ENCODE data around the gene RCSD1. TPM values are rescaled to one million over a fixed set of nuclear protein-coding genes. Genes with fewer than 3 reads are reported as not detected.
A peak's percentile ranks its signal among the peaks of the same experiment; 100 is the strongest.

The RCSD1 gene
- total RNA-seq, 4 donors from 2014 or later = 0.34 to 3.5 (median 2.0) TPM

DNA sequence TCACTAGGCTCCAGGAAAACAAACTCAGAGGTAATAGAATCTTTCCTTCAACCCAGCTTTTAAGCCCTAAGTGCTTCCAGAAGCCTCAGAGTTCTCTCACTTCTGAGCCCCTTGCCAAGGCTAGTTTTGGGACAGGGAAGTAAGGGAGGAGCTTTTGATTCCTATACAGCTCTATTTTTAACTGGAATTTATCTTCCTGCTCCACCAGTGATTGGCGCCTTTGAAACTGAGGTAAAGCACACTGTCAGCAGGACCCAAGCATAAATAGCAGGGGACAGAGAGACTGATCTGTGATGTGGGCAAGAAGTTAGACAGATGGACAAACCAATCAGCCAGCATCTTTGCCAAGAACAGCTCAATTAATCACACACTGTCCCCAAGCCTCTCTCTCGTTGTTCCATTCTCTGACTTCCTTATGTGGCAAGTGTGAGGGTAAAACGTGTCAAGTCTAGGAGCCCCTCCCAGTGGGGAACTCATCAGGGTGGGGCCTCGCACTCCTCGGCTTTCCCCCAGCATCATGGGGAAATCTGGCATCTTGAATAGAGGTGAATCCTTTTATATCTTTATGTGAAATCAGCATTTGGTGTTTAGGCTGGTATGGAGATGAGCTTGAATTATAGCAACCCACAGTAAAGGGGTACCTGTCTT is 51.5 kb downstream of the RCSD1 start:
- Histone ChIP-seq H3K4me3 (no peak overlapping the region), H3K4me1 (peaks cover 15% of the 10 kb centered on the region), H3K27me3 (no peaks in the 10 kb centered on the region), H3K36me3 (no peaks in the 10 kb centered on the region), H3K9me3 (no peaks in the 10 kb centered on the region), H3K27ac (no peak overlapping the region)
- WGBS = 12% methylated on average over 5 of the region's 5 CpGs
- TF ChIP-seq POLR2AphosphoS5 (IDR thresholded peaks at IDR 0.05) (no peak), POLR2A (IDR thresholded peaks at IDR 0.05) (no peak), EP300 (IDR thresholded peaks at IDR 0.05) (no peak)
- TF ChIP-seq, protein P1, sequence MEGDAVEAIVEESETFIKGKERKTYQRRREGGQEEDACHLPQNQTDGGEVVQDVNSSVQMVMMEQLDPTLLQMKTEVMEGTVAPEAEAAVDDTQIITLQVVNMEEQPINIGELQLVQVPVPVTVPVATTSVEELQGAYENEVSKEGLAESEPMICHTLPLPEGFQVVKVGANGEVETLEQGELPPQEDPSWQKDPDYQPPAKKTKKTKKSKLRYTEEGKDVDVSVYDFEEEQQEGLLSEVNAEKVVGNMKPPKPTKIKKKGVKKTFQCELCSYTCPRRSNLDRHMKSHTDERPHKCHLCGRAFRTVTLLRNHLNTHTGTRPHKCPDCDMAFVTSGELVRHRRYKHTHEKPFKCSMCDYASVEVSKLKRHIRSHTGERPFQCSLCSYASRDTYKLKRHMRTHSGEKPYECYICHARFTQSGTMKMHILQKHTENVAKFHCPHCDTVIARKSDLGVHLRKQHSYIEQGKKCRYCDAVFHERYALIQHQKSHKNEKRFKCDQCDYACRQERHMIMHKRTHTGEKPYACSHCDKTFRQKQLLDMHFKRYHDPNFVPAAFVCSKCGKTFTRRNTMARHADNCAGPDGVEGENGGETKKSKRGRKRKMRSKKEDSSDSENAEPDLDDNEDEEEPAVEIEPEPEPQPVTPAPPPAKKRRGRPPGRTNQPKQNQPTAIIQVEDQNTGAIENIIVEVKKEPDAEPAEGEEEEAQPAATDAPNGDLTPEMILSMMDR (IDR thresholded peaks at IDR 0.05) = no peak
- no peak for DNase-seq (ENCODE audit: low spot score in 2 of 2)

DNA sequence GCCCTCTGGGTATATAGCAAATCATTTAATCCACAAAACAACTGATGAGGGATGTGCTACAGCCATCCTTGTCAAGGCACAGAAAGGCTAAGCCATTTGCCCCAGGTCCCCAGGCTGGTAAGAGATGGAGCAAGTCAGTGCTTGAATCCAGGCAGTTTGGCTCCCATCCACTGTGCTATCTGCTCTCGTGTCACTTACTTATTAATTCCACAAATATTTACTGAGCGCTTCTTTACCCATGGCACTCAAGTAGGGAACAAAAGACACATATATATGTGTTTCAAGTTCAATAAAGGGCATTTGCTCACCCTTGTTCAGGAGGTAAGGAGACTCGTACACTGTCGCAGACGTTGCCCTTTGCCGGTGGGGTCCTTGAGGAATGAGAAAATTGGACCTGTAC is 53.2 kb downstream of the RCSD1 start:
- 68% methylated on average over 6 of the region's 6 CpGs for WGBS
- no peak for DNase-seq (ENCODE audit: low spot score in 2 of 2)
- Histone ChIP-seq H3K9me3 (no peaks in the 10 kb centered on the region), H3K27me3 (no peaks in the 10 kb centered on the region), H3K36me3 (no peaks in the 10 kb centered on the region), H3K4me3 (no peak overlapping the region), H3K27ac (no peak overlapping the region), H3K4me1 (peaks cover 19% of the 10 kb centered on the region)
- TF ChIP-seq EP300 (IDR thresholded peaks at IDR 0.05) = no peak
- TF ChIP-seq POLR2AphosphoS5 (IDR thresholded peaks at IDR 0.05) = no peak
- no peak for TF ChIP-seq POLR2A (IDR thresholded peaks at IDR 0.05)
- TF ChIP-seq, protein P1 (IDR thresholded peaks at IDR 0.05) = no peak

DNA sequence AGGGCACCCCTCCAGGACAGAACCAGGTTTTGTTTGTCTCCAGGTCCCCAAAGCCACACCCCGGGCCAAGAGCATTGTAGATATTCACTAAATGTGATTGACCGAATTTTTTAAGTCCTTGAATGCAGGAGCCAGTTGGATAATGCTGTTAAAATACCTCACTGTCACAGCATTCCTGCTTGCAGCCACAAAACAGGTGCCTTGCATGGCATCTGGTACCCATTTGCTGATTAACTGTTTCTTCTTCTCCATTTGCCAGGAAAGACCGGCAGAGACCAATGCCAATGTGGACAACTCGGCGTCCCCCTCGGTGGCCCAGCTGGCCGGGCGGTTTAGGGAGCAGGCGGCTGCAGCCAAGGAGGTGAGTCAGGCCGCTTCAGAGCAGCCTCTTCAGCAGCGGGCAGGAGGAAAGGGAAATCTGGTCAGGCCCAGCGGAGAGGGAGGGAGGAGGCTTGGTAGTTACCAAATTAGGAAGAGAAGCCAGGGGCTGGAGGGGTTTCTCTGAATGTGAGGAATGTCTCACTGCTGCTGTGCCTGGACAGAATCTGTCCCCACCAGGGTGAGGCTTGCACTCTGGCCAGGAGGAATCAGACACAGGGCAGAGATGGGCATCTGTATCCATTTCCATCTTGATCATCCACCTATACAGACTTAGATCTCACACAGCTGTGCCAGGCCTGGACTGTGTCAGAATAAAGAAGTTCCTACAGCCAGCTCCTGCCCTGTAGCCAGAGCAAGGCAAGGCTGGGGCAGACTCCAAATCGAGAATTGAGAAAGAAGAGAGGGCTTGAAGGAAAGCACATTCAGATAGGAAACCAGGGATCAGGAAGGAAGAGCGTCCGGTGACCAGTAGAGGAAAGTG is 53.8 kb downstream of the RCSD1 start:
- no peak for TF ChIP-seq POLR2A (IDR thresholded peaks at IDR 0.05)
- TF ChIP-seq, protein P1 (IDR thresholded peaks at IDR 0.05) = no peak
- TF ChIP-seq EP300 (IDR thresholded peaks at IDR 0.05) = no peak
- TF ChIP-seq POLR2AphosphoS5 (IDR thresholded peaks at IDR 0.05) = no peak
- Histone ChIP-seq H3K9me3 (no peaks in the 10 kb centered on the region), H3K36me3 (no peaks in the 10 kb centered on the region), H3K4me3 (no peak overlapping the region), H3K27ac (no peak overlapping the region), H3K4me1 (peaks cover 19% of the 10 kb centered on the region), H3K27me3 (no peaks in the 10 kb centered on the region)
- no peak for DNase-seq (ENCODE audit: low spot score in 2 of 2)
- 75% methylated on average over 15 of the region's 15 CpGs for WGBS

DNA sequence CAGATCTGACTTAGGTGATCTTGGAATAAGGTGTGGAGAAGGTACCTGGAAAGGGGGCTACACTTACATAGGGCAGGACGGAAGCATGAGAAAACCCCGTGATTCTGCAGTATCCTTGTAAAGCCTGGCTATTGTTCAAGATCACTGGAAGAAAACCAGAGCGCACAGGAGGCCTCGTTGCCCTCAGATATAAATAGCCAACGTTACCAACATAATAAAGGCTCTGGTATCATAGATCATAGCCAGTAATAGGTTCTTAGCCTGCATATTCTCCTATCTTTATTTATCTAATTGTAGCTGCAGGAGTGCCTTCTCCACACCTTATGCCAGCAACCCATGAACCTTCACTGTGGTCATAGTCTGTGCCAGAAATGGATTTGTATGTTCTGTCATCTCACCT is 55.8 kb downstream of the RCSD1 start:
- Histone ChIP-seq H3K4me3 (no peak overlapping the region), H3K36me3 (peaks cover 2% of the 10 kb centered on the region), H3K4me1 (peaks cover 16% of the 10 kb centered on the region), H3K9me3 (no peaks in the 10 kb centered on the region), H3K27me3 (no peaks in the 10 kb centered on the region), H3K27ac (no peak overlapping the region)
- 45% methylated on average over 5 of the region's 5 CpGs for WGBS
- TF ChIP-seq EP300 (IDR thresholded peaks at IDR 0.05) (no peak), POLR2AphosphoS5 (IDR thresholded peaks at IDR 0.05) (no peak), POLR2A (IDR thresholded peaks at IDR 0.05) (no peak)
- TF ChIP-seq, protein P1 (IDR thresholded peaks at IDR 0.05) = no peak
- no peak for DNase-seq (ENCODE audit: low spot score in 2 of 2)

DNA sequence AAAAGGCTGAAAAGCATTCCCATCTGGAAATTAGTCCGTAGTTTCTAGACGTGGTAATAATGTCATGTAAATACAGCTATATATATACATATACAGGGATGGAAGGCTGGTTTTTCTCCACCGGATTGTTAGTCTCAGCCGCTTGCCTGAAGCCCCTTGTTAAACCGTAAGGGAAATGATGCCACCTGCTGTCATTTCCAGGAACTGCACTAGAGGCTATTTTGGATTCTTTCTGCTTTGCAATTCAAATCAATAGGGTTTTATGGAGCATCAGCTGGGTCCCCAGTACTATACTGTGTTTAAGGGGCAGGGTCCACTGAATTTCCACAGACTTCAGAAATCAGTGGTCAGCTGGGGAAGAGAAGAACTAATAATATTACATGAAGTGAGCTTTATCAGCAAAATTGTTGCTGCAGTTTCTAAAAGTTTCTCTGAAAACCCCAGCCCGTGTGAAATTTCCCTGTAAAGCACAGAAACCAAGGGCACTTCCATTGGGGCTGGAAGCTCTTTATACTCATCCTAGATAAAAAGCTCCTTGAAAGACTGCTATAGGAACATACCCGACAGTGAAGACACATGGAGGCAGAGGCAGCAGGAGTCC is 58.0 kb downstream of the RCSD1 start:
- peaks cover 7% of the 10 kb centered on the region for H3K36me3 ChIP-seq
- 24% methylated on average over 7 of the region's 7 CpGs for WGBS
- peaks cover 6% of the 10 kb centered on the region for H3K4me1 ChIP-seq
- H3K27me3 ChIP-seq = no peaks in the 10 kb centered on the region
- TF ChIP-seq, protein P1 (IDR thresholded peaks at IDR 0.05) = peak; percentile 89 to 90
- TF ChIP-seq POLR2AphosphoS5 (IDR thresholded peaks at IDR 0.05) (no peak), POLR2A (IDR thresholded peaks at IDR 0.05) (no peak), EP300 (IDR thresholded peaks at IDR 0.05) (no peak)
- DNase-seq (ENCODE audit: low spot score in 2 of 2) = peak in 1 of 2 donors; percentile 79
- no peak overlapping the region for H3K4me3 ChIP-seq
- H3K9me3 ChIP-seq = no peaks in the 10 kb centered on the region
- H3K27ac ChIP-seq = no peak overlapping the region
